GM12872 (cell line): ENCODE results near the gene SRSF11.

Experiments
- TF ChIP-seq, protein P1 (sequence below): IDR thresholded peaks from 3 replicates; pipeline ENCODE4 v1.5.1; 2011; ENCODE audit warnings: low read depth, mild to moderate bottlenecking, low read length, moderate library complexity; ENCODE audit not compliant: insufficient read depth

The SRSF11 gene

DNA sequence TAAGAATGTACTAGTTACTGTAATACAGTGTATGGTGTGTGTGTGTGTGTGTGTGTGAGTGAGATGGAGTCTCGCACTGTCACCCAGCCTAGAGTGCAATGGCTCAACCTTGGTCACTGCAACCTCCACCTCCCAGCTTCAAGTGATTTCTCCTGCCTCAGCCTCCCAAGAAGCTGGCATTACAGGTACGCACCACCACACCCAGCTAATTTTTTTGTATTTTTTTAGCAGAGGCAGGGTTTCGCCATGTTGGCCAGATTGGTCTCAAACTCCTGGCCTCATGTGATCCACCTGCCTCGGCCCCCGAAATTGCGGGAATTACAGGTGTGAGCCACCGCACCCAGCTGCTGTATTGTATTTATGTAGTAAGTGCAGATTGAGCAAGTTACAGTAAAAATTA, 12.9 kb upstream of the SRSF11 start:
- TF ChIP-seq, protein P1, sequence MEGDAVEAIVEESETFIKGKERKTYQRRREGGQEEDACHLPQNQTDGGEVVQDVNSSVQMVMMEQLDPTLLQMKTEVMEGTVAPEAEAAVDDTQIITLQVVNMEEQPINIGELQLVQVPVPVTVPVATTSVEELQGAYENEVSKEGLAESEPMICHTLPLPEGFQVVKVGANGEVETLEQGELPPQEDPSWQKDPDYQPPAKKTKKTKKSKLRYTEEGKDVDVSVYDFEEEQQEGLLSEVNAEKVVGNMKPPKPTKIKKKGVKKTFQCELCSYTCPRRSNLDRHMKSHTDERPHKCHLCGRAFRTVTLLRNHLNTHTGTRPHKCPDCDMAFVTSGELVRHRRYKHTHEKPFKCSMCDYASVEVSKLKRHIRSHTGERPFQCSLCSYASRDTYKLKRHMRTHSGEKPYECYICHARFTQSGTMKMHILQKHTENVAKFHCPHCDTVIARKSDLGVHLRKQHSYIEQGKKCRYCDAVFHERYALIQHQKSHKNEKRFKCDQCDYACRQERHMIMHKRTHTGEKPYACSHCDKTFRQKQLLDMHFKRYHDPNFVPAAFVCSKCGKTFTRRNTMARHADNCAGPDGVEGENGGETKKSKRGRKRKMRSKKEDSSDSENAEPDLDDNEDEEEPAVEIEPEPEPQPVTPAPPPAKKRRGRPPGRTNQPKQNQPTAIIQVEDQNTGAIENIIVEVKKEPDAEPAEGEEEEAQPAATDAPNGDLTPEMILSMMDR, result no peak

DNA sequence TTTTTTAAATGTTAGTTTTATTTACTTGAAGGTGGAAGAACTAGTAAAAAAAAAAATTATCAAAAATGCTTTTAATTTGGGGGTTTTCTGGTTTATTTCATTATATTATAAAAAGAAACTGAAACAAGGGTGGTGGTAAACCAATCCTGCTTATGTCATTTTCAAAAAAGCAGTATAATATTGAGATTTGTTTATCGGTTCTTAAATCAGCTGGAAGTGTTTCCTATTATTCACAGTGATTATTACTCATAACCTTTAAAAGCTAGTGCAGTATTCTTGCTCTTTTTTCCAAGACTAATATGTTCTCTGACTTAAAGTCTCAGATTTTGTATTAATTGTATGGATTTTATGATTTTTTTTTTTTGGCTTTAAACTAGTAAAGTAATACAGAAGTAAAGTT, 10.4 kb upstream of the SRSF11 start:
- TF ChIP-seq, protein P1, result no peak

DNA sequence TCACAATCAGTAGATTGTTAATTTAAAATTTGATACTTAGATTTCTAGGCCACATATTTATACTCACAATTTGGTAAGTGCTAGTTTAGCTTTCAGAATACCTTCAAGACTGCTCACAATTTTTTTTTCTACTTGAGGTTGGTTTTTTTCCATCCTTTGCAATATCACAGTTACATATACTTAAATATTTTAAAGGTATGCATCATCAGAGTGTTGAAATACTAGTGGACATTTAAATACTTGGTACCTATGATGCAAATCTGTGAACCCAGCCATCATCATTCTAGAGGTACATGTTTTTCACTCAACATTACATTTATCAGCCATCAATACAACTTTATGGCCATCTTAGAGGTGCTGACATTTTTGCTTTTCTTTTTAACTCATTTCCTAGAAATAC, 9.6 kb upstream of the SRSF11 start:
- TF ChIP-seq, protein P1, result no peak

DNA sequence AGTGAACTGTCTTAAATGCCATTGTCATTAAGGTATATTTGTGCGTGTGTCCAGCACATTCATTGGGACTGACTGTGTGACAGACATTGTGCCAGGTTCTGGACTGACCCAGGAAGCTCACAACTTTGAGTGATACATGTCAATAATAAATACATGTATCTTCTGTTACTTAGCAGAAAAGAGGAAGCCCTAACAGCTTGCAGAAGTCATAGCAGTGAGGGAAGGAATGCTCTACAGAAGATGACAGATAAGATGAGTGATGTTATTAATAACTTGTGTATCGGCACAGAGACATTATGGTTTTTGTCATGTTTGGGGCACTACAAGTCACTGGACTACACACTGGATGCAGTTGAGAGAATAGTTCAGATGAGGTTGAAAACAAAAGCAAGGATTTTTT, 1.2 kb upstream of the SRSF11 start:
- TF ChIP-seq, protein P1, result no peak

DNA sequence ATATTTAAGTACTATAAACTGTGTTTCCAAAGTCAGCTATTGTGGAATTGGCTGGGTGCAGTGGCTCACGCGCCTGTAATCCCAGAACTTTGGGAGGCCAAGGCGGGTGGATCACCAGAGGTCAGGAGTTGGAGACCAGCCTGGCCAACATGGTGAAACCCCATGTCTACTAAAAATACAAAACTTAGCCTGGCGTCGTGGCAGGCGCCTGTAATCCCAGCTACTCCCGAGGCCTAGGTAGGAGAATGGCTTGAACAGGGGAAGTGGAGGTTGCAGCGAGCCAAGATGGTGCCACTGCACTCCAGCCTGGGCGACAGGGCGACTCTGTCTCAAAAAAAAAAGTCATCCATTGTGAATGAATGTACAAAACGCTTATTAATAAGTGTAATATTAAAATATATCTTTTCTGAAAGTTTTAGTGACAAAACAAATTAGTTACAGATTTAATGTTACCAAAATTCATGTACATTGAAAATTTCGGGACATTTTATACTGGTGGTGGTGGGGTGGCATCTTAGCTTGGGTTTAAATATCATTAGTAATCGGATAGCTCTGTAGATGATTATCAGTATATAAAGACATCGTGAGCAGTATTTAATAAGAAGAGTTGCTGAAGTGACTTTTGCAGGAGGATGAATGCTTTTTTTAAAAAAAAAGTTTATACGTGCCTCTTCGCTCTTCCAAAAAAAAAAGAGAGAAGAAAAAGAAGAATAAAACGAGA, 503 bp upstream of the SRSF11 start:
- TF ChIP-seq, protein P1, result no peak

DNA sequence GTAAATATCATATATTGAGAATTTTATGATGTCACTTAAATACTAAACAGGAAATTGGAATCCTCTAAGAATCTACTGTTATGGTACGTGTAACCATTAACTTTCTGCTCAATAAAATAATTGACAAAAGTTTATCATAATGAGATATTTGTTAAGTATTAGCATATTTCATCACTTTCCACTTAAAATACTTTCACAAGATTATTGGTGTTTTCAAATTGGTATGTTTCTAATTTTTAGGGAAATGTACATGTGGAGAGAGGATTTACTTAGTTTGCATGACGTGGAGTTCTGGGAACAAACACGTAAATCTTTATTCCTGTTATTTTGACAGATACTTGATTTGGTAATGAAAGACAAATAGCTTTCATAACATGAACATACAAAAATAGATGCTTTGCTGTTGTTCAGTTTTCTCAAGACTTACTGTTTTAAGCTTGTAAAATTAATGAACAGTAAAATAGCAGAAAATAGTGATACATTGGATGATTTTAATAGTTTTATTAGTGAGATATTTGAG, 1.6 kb downstream of the SRSF11 start:
- TF ChIP-seq, protein P1, result no peak

DNA sequence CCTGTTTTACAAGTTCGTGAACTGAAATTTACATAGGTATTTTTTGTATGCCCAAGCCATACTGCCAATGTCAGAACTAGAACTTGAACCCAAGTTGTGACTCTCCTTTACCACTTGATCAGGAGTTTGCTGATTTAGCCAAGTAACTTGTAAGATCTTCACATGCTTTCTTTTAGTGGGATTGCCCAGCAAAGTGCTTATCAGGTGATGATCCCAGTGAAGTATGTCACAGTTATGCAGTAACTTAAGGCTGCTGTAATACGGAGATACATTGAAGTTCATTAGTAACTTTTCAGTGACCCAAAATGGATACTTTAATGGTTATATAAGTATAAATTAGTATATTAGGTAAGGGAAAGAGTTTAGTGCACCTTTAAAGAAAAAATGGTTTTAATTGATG, 3.8 kb downstream of the SRSF11 start:
- TF ChIP-seq, protein P1, result no peak
